WTC11 (cell line): ENCODE data around the gene NANP. TPM values are rescaled to one million over a fixed set of nuclear protein-coding genes. Genes with fewer than 3 reads are reported as not detected.

ENCODE experiments used
- ATF1 ChIP-seq: sonication (generic); formaldehyde crosslinking; IDR thresholded peaks from 2 replicates; pipeline ENCODE4 v1.8.1; 2023; ENCODE audit warnings: mild to moderate bottlenecking, moderate library complexity, missing genetic modification reagents
- CDX4 ChIP-seq: fragments of 250-450 bp; sonication (Bioruptor Pico); IDR thresholded peaks from 2 replicates; pipeline ENCODE4 v1.9.0; 2021; ENCODE audit warnings: moderate library complexity, mild to moderate bottlenecking, inconsistent platforms, borderline replicate concordance
- ESRRA ChIP-seq: sonication (generic); formaldehyde crosslinking; IDR thresholded peaks from 2 replicates; pipeline ENCODE4 v1.8.1; 2022; ENCODE audit warnings: mild to moderate bottlenecking, missing genetic modification reagents, borderline replicate concordance
- GTF2I ChIP-seq: fragments of 250-450 bp; sonication (Bioruptor Pico); conservative IDR thresholded peaks from 2 replicates; pipeline ENCODE4 v1.4.0; 2021; ENCODE audit warnings: mild to moderate bottlenecking
- JAZF1 ChIP-seq: fragments of 250-450 bp; sonication (Bioruptor Pico); IDR thresholded peaks from 2 replicates; pipeline ENCODE4 v1.9.0; 2021; ENCODE audit warnings: moderate library complexity, mild to moderate bottlenecking, inconsistent platforms
- JUN ChIP-seq: sonication (generic); formaldehyde crosslinking; IDR thresholded peaks from 2 replicates; pipeline ENCODE4 v1.8.0; 2023; ENCODE audit warnings: mild to moderate bottlenecking, missing genetic modification reagents
- MXD4 ChIP-seq: fragments of 250-450 bp; sonication (Bioruptor Pico); IDR thresholded peaks from 2 replicates; pipeline ENCODE4 v1.8.0; 2021; ENCODE audit warnings: mild to moderate bottlenecking, moderate library complexity, borderline replicate concordance
- MYBL2 ChIP-seq: sonication (generic); formaldehyde crosslinking; IDR thresholded peaks from 2 replicates; pipeline ENCODE4 v1.8.1; 2023; ENCODE audit warnings: mild to moderate bottlenecking, moderate library complexity, missing genetic modification reagents
- NFE2L1 ChIP-seq: sonication (generic); formaldehyde crosslinking; IDR thresholded peaks from 2 replicates; pipeline ENCODE4 v1.8.1; 2023; ENCODE audit warnings: missing genetic modification reagents
- NR2C2 ChIP-seq: sonication (generic); formaldehyde crosslinking; IDR thresholded peaks from 2 replicates; pipeline ENCODE4 v1.8.0; 2022; ENCODE audit warnings: mild to moderate bottlenecking, missing genetic modification reagents
- STAT6 ChIP-seq: sonication (generic); formaldehyde crosslinking; conservative IDR thresholded peaks from 2 replicates; pipeline ENCODE4 v1.8.1; 2023; ENCODE audit warnings: mild to moderate bottlenecking, low read depth, missing genetic modification reagents, moderate library complexity
- ZMAT4 ChIP-seq: fragments of 250-450 bp; sonication (Bioruptor Pico); IDR thresholded peaks from 2 replicates; pipeline ENCODE4 v1.9.0; 2021; ENCODE audit warnings: mild to moderate bottlenecking
- ZNF425 ChIP-seq: fragments of 250-450 bp; sonication (Bioruptor Pico); conservative IDR thresholded peaks from 2 replicates; pipeline ENCODE4 v1.9.0; 2021; ENCODE audit warnings: mild to moderate bottlenecking
- ZNF512 ChIP-seq: sonication (generic); formaldehyde crosslinking; IDR thresholded peaks from 2 replicates; pipeline ENCODE4 v1.8.1; 2022; ENCODE audit warnings: missing genetic modification reagents, borderline replicate concordance
- total RNA-seq: library from RNA; stranded (reverse); gene quantifications from 3 replicates; pipeline ENCODE4 v1.2.3, GENCODE V29; 2021
- TF ChIP-seq, protein P1 (sequence below): sonication (generic); formaldehyde crosslinking; IDR thresholded peaks from 2 replicates; pipeline ENCODE4 v1.8.0; 2022; ENCODE audit warnings: mild to moderate bottlenecking, missing genetic modification reagents
- TF ChIP-seq, protein P2 (sequence below): fragments of 200-600 bp; IDR thresholded peaks from 2 replicates; pipeline ENCODE4 v1.8.0; 2022; ENCODE audit warnings: antibody characterized with exemption
- TF ChIP-seq, protein P3 (sequence below): sonication (generic); formaldehyde crosslinking; IDR thresholded peaks from 2 replicates; pipeline ENCODE4 v1.8.1; 2023; ENCODE audit warnings: mild to moderate bottlenecking, missing genetic modification reagents, moderate library complexity
- TF ChIP-seq, protein P4 (sequence below): sonication (generic); formaldehyde crosslinking; IDR thresholded peaks from 2 replicates; pipeline ENCODE4 v1.8.1; 2022; ENCODE audit warnings: low read depth, mild to moderate bottlenecking, moderate library complexity, missing genetic modification reagents, borderline replicate concordance
- TF ChIP-seq, protein P5 (sequence below): sonication (generic); formaldehyde crosslinking; IDR thresholded peaks from 2 replicates; pipeline ENCODE4 v1.8.0; 2023; ENCODE audit warnings: missing genetic modification reagents, mild to moderate bottlenecking, borderline replicate concordance

The NANP gene
- total RNA-seq, 1 experiment from 2014 or later, result 4.8 TPM

- TF ChIP-seq, protein P1, sequence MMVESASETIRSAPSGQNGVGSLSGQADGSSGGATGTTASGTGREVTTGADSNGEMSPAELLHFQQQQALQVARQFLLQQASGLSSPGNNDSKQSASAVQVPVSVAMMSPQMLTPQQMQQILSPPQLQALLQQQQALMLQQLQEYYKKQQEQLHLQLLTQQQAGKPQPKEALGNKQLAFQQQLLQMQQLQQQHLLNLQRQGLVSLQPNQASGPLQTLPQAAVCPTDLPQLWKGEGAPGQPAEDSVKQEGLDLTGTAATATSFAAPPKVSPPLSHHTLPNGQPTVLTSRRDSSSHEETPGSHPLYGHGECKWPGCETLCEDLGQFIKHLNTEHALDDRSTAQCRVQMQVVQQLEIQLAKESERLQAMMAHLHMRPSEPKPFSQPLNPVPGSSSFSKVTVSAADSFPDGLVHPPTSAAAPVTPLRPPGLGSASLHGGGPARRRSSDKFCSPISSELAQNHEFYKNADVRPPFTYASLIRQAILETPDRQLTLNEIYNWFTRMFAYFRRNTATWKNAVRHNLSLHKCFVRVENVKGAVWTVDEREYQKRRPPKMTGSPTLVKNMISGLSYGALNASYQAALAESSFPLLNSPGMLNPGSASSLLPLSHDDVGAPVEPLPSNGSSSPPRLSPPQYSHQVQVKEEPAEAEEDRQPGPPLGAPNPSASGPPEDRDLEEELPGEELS (CRISPR knock-in tag), result 0 out of 2 replicates have a peak, but pooled peaks have one; percentile 29
- TF ChIP-seq ESRRA (CRISPR knock-in tag) (0 out of 2 replicates have a peak, but pooled peaks have one; percentile 21), GTF2I (CRISPR knock-in tag) (no peak), JAZF1 (CRISPR knock-in tag) (no peak), NR2C2 (no peak), CDX4 (no peak), JUN (no peak), ZNF425 (no peak), NFE2L1 (0 out of 2 replicates have a peak, but pooled peaks have one; percentile 38), MXD4 (CRISPR knock-in tag) (no peak), ATF1 (no peak), STAT6 (CRISPR knock-in tag) (0 out of 2 replicates have a peak, but pooled peaks have one; percentile 3), ZNF512 (0 out of 2 replicates have a peak, but pooled peaks have one; percentile 49), MYBL2 (CRISPR knock-in tag) (no peak), ZMAT4 (no peak)
- TF ChIP-seq, protein P2, sequence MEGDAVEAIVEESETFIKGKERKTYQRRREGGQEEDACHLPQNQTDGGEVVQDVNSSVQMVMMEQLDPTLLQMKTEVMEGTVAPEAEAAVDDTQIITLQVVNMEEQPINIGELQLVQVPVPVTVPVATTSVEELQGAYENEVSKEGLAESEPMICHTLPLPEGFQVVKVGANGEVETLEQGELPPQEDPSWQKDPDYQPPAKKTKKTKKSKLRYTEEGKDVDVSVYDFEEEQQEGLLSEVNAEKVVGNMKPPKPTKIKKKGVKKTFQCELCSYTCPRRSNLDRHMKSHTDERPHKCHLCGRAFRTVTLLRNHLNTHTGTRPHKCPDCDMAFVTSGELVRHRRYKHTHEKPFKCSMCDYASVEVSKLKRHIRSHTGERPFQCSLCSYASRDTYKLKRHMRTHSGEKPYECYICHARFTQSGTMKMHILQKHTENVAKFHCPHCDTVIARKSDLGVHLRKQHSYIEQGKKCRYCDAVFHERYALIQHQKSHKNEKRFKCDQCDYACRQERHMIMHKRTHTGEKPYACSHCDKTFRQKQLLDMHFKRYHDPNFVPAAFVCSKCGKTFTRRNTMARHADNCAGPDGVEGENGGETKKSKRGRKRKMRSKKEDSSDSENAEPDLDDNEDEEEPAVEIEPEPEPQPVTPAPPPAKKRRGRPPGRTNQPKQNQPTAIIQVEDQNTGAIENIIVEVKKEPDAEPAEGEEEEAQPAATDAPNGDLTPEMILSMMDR, result no peak
- TF ChIP-seq, protein P3, sequence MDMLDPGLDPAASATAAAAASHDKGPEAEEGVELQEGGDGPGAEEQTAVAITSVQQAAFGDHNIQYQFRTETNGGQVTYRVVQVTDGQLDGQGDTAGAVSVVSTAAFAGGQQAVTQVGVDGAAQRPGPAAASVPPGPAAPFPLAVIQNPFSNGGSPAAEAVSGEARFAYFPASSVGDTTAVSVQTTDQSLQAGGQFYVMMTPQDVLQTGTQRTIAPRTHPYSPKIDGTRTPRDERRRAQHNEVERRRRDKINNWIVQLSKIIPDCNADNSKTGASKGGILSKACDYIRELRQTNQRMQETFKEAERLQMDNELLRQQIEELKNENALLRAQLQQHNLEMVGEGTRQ (CRISPR knock-in tag), result peak; percentile 79
- TF ChIP-seq, protein P4, sequence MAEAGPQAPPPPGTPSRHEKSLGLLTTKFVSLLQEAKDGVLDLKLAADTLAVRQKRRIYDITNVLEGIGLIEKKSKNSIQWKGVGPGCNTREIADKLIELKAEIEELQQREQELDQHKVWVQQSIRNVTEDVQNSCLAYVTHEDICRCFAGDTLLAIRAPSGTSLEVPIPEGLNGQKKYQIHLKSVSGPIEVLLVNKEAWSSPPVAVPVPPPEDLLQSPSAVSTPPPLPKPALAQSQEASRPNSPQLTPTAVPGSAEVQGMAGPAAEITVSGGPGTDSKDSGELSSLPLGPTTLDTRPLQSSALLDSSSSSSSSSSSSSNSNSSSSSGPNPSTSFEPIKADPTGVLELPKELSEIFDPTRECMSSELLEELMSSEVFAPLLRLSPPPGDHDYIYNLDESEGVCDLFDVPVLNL (CRISPR knock-in tag), result peak; percentile 26; the same call in 1 of the 2 replicates
- TF ChIP-seq, protein P5, sequence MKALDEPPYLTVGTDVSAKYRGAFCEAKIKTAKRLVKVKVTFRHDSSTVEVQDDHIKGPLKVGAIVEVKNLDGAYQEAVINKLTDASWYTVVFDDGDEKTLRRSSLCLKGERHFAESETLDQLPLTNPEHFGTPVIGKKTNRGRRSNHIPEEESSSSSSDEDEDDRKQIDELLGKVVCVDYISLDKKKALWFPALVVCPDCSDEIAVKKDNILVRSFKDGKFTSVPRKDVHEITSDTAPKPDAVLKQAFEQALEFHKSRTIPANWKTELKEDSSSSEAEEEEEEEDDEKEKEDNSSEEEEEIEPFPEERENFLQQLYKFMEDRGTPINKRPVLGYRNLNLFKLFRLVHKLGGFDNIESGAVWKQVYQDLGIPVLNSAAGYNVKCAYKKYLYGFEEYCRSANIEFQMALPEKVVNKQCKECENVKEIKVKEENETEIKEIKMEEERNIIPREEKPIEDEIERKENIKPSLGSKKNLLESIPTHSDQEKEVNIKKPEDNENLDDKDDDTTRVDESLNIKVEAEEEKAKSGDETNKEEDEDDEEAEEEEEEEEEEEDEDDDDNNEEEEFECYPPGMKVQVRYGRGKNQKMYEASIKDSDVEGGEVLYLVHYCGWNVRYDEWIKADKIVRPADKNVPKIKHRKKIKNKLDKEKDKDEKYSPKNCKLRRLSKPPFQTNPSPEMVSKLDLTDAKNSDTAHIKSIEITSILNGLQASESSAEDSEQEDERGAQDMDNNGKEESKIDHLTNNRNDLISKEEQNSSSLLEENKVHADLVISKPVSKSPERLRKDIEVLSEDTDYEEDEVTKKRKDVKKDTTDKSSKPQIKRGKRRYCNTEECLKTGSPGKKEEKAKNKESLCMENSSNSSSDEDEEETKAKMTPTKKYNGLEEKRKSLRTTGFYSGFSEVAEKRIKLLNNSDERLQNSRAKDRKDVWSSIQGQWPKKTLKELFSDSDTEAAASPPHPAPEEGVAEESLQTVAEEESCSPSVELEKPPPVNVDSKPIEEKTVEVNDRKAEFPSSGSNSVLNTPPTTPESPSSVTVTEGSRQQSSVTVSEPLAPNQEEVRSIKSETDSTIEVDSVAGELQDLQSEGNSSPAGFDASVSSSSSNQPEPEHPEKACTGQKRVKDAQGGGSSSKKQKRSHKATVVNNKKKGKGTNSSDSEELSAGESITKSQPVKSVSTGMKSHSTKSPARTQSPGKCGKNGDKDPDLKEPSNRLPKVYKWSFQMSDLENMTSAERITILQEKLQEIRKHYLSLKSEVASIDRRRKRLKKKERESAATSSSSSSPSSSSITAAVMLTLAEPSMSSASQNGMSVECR, result no peak
Observed at GRCh38 chr20:25623225-25623735, 534 bp downstream of the NANP start (continued).
